ENCODE data around the gene PPP6R3.
A peak's percentile ranks its signal among the peaks of the same experiment; 100 is the strongest.
"Not testable (repeated sequence)": the region's sequence is repeated elsewhere in the genome, so short reads cannot be mapped to it uniquely, and the experiment has no call there.

Gene PPP6R3, protein sequence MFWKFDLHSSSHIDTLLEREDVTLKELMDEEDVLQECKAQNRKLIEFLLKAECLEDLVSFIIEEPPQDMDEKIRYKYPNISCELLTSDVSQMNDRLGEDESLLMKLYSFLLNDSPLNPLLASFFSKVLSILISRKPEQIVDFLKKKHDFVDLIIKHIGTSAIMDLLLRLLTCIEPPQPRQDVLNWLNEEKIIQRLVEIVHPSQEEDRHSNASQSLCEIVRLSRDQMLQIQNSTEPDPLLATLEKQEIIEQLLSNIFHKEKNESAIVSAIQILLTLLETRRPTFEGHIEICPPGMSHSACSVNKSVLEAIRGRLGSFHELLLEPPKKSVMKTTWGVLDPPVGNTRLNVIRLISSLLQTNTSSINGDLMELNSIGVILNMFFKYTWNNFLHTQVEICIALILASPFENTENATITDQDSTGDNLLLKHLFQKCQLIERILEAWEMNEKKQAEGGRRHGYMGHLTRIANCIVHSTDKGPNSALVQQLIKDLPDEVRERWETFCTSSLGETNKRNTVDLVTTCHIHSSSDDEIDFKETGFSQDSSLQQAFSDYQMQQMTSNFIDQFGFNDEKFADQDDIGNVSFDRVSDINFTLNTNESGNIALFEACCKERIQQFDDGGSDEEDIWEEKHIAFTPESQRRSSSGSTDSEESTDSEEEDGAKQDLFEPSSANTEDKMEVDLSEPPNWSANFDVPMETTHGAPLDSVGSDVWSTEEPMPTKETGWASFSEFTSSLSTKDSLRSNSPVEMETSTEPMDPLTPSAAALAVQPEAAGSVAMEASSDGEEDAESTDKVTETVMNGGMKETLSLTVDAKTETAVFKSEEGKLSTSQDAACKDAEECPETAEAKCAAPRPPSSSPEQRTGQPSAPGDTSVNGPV

DNA sequence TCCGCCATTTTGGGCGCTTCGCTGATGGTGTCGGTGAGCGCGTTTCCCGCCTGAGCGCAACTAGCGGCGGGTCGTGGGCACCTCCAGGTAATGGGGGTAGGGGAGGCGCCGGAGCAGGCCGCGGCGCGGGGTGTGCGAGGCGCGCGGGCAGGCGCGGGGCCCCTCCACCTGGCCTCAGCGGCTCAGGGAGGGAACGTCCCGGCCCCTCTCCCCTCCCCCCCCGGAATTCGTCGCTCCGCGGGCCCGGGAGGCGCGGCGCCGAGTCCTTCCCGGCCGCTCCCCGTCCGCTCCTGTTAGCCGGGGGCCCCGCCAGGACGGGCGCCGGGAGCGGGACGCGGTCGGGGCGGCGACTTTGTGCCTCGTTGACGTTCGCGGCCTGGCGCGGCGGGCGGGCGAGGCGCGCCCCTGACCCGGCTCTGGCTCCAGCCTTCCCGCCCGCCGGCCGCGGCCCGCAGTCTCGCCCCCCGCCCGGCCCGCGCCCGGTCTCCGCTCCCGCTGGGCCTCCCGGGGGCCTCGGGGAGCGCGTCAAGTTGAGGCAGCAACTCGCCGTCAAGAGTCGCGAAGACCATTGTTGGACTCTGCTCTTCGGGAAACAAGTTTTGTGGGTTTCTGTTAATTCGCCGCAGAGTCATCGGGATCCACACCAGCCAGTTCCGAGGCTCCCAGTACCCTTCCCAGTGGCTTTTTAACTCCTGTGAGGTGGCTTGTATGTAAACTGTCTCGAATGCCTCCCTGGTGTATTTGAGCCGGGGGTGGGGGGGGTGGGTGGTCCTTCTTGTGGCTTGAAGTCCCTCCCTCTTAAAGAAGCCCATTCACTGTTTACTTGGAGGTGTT lies at the start of gene PPP6R3:
TSS of gene PPP6R3 (plus strand) at position 12 of the 834 bp plus-strand sequence. CDS start 76,913 bp downstream, outside the sequence.
- DNase-seq: peak in 1 of 2 experiments; percentile 61

DNA sequence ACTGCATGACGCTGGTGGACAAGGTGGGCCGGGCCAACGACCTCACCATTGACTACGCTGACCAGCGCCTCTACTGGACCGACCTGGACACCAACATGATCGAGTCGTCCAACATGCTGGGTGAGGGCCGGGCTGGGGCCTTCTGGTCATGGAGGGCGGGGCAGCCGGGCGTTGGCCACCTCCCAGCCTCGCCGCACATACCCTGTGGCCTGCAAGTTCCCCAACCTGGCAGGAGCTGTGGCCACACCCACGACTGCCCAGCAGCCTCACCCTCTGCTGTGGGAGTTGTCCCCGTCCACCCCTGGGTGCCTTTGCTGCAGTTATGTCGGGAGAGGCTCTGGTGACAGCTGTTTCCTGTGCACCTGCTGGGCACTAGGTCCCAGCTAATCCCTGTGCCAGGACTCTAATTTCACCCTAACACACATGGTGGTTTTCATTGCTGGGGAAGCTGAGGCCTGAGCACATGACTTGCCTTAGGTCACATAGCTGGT lies 49.0 kb upstream of the PPP6R3 start:
- no peak for DNase-seq

DNA sequence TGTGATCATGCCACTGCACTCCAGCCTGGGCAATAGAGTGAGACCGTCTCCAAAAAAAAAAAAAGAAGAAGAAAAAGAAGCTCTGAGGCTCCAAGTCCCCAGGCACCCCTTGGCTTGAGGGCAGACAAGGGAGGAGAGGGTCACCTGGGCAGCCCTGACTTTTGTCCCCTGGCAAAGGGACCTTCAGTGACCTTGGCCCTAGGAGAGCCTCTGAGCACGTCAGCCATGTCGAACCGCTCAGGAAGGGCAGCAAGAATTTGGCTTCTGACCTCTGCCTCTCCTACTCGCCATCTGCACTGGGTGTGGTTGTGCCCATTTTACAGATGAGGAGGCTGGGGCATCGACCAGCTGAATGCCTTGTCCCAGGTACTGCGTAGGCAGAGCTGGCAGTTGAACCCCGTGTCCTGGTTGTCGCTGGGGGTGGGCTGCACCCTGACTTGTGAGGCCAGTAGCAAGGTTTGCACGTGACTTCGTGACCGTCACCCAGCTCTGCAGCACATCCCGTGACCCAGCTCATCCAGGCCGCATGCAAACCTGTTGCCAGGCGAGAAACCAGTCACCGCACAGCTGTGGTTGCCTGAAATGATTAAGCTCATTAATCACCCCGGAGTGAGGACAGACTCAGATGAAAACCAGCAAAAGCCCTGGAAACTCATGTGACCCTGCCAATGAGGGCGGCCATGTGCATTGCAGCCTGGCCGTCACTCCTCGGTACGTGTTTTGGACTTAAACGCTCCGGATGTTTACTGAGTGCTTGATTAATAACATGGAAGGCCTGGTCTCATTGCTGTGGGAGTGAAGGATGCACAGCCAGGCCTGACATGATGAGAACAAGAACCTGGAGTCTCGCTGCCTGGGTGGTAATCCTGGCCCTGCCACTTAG lies 47.7 kb upstream of the PPP6R3 start:
- DNase-seq: no peak

DNA sequence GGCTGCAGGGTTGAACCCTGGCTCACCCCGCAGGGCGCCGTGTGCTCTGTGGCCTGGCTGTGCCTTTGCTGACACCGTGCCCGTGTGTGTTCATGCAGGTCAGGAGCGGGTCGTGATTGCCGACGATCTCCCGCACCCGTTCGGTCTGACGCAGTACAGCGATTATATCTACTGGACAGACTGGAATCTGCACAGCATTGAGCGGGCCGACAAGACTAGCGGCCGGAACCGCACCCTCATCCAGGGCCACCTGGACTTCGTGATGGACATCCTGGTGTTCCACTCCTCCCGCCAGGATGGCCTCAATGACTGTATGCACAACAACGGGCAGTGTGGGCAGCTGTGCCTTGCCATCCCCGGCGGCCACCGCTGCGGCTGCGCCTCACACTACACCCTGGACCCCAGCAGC lies 47.0 kb upstream of the PPP6R3 start:
- no peak for DNase-seq

DNA sequence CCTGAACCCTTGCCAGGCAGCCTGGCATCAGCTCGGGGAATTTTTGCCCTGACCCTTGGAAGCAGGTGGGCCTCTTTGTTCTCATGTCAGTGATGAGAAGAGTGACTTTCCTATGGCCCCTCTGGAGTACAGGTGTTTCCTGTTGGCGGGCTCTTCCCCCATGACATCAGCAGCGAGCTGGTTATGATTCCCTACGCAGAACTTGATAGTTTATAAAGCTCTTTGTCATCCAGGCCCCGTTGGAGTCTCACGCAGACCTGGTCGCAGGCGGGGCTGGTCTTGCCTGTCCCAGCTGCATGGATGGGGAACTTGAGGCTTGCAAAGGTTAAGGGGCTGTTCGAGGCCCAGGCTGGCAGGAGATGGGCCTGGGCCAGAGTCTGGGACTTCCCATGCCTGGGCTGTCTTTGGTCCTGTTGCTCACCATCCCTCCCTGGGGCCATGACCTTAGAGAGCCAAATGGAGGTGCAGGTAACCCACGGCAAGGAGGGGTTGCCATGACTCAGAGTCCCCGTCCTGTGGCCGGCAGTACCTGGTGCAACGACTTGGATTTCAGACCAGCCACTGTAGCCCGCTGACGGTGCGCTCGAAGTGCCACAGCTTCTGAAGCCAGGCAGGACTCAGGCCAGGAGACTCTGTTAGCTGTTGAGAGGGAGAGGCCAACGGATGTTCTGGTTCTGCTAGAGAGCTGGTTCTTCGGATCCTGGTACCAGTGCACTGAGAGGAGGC lies 45.9 kb upstream of the PPP6R3 start:
- DNase-seq: no peak

DNA sequence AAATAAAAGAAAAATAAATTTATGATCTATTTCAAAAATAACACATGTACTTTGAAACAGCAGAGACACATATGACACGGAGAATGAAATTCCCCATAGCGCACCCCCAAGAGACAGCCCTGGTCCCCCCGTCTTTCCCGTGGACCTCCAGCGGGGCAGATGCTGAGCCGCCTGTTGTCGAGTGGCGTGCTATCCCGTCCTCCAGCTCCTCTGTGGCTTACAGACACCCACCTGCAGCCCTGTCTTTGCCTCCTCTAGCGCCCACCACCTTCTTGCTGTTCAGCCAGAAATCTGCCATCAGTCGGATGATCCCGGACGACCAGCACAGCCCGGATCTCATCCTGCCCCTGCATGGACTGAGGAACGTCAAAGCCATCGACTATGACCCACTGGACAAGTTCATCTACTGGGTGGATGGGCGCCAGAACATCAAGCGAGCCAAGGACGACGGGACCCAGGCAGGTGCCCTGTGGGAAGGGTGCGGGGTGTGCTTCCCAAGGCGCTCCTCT lies 44.4 kb upstream of the PPP6R3 start:
- no peak for DNase-seq

DNA sequence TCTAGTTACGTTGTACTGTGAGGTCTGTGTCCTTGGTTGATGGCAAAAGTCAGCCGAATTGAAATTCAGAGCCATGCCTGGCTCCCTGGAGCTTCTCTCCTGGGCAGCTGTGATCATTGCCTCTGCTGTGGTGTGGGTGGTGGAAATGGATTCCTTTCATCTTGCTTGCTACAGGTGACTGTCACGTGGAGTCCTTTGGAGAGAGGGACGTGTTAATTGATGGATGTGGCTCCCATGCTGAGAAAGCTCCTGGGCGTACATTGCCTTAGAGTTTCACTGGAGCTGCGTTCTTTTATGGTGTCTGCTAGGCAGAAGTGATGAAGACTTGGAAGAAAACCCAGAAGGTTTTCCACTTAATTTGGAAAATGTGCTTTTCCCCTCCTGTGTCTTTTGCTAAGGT lies 41.9 kb upstream of the PPP6R3 start:
- no peak for DNase-seq

DNA sequence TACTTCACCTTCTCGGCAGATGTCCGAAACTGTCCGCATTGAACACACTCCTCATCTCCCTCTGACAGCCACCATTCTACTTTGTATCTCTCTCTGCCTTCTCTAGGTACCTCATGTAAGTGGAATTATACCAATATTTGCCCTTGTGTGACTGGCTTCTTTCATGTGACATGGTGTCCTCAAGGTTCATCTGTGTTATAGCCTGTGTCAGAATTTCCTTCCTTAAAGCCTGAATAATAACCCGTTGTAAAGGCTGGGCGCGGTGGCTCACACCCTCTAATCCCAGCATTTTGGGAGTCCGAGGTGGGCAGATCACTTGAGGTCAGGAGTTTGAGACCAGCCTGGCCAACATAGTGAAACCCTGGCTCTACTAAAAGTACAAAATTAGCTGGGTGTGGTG lies 40.4 kb upstream of the PPP6R3 start:
- DNase-seq: no peak

DNA sequence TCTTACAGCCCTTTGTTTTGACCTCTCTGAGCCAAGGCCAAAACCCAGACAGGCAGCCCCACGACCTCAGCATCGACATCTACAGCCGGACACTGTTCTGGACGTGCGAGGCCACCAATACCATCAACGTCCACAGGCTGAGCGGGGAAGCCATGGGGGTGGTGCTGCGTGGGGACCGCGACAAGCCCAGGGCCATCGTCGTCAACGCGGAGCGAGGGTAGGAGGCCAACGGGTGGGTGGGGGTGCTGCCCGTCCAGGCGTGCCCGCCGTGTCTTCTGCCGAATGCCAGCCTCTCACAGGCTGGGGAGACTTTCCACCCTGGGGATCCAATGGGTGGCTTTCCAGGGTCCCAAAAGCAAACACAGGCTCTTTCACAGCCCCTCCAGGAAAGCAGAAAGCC lies 37.1 kb upstream of the PPP6R3 start:
- DNase-seq: no peak

DNA sequence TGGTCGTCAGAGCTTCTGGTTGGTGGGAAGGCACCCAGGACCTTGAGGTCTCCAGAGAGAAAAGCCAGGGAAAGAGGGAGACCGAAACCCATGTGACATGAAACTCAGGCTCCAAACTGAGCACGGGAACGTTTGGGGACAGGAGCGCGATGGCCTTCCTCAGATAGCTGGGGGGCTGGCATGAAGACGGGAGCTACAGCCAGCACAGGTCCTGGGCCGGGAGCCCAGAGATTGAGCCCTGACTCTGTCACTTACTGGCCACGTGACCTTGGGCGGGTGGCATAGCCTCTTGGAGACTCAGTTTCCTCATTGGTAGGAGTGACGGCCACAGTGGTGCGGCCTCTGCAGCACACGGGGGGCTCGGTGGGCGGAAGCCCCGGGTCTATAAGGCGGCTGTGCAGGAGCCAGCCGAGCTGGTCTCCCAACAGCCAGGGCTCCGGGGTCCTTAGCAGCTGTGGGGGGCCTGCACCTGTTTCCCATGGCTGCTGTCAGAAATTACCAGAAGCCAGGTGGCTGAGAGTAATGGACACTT lies 36.4 kb upstream of the PPP6R3 start:
- no peak for DNase-seq

DNA sequence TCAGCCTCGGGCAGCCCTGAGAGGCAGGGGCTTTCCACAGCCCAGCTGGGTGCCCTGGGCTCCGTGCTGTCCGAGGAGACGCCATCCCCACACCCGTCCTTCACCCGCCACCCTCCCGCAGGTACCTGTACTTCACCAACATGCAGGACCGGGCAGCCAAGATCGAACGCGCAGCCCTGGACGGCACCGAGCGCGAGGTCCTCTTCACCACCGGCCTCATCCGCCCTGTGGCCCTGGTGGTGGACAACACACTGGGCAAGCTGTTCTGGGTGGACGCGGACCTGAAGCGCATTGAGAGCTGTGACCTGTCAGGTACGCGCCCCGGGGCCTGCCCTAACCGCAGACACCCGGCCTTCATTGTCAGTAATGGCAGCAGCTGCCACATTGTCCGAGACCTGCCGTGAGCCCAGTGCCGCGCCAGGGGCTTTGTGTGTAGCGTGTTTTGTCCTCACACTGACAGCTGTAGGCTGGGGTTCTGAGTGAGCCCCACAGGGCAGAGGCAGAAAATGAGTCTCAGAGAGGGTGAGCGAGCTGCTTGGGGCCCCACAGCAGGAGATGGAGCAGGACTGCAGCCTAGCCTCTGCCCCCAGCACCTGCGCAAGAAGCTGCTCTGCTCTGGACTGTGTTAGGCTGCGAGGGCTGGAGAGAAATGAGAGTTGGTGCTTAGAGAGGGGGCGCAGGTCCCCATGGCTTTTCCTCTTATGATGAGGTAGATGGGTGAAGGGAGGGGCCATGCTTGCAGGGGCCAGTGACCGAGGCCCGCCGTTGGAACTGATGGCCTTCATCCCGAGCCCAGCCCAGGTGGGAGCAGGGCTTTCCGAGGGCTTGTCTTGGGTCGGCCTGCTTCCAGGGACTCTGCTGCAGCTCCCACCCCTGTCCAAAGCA lies 35.3 kb upstream of the PPP6R3 start:
- no peak for DNase-seq

DNA sequence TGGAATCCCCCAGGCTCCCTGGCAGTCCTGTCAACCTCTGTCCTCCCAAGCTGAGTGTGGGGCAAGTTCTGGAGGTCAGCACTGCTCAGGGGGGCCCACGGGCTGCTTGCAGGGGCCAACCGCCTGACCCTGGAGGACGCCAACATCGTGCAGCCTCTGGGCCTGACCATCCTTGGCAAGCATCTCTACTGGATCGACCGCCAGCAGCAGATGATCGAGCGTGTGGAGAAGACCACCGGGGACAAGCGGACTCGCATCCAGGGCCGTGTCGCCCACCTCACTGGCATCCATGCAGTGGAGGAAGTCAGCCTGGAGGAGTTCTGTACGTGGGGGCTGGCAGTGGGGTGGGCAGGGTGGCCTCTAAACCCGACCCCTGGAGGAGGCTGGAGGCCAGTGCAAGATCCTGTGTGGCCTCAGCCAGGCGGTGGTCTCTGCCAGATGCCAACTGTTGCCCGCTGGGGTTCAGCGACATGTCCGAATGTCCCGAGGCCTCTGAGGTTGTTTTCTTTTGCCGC lies 34.6 kb upstream of the PPP6R3 start:
- no peak for DNase-seq

DNA sequence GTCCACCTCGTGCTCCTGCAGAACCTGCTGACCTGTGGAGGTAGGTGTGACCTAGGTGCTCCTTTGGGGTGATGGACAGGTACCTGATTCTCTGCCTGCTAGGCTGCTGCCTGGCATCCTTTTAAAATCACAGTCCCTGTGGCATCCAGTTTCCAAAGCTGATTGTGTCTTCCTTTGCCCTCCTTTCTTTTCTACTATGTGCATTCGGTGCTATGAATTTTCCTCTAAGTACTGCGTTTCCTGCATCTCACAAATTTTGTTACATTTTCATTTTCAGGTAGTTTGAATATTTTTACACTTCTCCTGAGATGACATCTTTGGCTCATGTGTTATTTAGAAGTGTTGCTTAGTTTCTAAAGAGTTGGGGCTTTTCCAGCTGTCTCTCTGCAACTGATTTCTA lies 30.9 kb upstream of the PPP6R3 start:
- DNase-seq: no peak

DNA sequence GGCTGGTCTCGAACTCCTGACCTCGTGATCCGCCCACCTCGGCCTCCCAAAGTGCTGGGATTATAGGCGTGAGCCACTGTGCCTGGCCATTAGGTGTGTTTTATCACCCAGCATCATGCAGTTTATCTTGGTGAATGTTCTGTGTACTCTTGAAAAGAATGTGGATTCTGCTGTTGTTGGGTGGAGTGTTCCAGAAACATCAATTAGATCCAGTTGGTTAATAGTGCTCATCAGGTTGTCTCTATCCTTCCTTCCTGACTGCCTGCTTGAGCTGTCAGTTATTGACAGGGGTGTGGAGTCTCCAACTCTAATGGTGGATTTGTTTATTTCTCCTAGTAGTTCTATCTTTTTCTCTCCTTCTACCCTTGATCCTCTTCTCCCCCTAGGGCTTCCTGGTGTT lies 30.2 kb upstream of the PPP6R3 start:
- no peak for DNase-seq

DNA sequence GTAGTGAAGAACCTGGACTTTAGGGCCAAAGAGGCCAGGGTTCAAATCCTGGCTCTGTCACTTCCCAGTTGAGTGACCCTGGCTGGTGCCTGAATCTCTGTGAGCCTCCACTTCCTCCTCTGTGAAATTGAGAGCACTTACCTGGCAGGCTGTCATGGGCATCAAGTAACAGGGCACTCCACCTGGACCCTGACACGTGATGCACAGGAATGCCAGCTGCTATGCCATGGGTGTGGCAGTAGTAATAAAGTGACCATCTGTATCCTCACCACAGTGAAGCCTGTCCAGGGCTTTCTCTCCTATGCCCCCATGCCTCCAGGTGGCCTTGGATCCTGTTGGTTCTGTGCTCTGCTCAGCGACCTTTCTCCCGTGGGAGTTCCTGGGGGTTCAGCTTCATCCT lies 29.8 kb upstream of the PPP6R3 start:
- no peak for DNase-seq

DNA sequence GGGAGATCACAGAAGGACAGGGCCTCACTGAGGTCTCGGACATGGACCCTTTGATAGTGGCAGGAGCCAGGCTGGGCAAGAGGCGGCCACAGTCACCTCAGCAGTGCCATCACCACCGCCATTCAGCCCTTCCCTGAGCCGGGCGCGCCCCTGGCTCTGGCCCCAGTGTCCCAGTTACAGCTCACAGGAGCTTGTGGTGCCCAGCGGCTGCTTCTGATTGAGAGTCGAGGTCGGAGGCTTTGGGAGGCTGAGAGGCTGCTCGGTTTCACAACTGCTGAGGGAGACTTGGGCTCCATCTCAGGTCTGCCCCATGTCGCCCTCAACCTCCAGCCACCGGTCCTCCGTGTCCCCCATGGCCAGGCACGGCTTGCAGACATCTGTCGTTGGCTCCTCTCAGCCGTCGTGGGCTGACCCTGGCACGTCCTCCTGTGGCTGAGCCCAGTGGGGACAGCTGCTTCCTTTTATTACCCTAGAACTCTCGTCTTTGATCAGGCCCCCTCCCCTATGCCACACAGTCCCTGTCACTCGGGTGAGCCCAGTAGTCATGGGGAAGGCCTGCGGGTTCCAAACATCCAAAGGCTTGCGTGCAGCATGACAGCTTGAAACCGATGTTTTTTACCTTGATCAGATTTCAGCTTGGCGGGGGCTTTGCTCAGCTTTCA lies 28.4 kb upstream of the PPP6R3 start:
- DNase-seq: no peak

DNA sequence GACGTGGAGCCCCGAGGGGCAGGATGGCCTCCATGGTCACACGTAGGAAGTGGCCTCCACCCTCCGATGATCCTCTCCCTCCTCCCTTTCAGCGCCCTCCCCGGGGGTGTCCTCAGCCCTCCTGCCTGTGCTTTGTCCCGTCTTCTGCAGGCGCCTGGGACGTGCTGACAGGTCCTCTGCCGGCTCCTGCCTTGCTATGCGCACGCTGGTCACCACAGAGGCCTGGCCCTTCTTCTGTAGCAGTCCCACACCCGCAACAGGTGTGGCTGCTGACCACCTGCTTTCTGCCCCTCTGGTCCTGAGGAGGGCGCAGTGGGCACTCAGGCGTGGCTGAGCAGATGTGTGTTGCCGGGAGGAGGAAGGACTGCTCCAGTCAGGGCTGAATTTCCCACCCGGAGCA lies 27.7 kb upstream of the PPP6R3 start:
- no peak for DNase-seq

DNA sequence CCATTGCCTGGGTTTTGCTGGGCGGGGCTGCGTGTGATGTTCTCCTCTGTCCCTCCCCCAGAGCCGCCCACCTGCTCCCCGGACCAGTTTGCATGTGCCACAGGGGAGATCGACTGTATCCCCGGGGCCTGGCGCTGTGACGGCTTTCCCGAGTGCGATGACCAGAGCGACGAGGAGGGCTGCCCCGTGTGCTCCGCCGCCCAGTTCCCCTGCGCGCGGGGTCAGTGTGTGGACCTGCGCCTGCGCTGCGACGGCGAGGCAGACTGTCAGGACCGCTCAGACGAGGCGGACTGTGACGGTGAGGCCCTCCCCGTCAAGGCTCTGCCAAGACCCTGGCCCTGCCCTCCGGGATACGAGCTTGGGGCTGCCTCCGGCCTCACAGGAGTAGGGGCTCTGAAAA lies 27.0 kb upstream of the PPP6R3 start:
- DNase-seq: no peak

DNA sequence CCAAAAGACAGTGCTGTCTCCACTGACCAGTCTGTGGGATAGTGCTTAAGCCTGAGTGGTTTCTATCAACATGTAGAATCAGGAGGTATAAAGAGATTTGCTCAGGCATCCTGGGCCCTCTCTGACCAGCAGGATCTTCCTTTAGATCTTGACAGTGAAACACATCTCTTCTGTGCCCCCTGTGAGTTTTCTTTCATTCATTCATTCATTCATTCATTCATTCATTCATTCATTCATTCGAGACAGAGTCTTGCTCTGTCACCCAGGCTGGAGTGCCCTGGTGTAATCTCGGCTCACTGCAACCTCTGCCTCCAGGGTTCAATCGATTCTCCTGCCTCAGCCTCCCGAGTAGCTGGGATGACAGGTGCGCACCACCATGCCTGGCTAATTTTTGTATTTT lies 26.4 kb upstream of the PPP6R3 start:
- not testable (repeated sequence) for DNase-seq
